Activated CD4-positive, alpha-beta memory T cell treated with anti-CD3 and anti-CD28 coated beads for 36 hours (primary cell): ENCODE measurements around the gene RNF175. TPM values are rescaled to one million over a fixed set of nuclear protein-coding genes. Genes with fewer than 3 reads are reported as not detected.

Experiments
- CTCF ChIA-PET: fragments of 350-600 bp; sonication (Branson Sonifier 250); formaldehyde crosslinking; loops from one replicate; lab custom pipeline; 2021; ENCODE audit warnings: antibody characterized with exemption, inconsistent platforms; lab: Charles Lee
- POLR2A ChIA-PET: fragments of 350-600 bp; sonication (Branson Sonifier 250); formaldehyde crosslinking; loops from one replicate; lab custom pipeline; 2021; ENCODE audit warnings: antibody characterized with exemption; lab: Charles Lee
- DNase-seq: peaks from one replicate; pipeline ENCODE4 v3.0.0-alpha.2; 2020
- H3K27ac Mint-ChIP-seq: one replicate; pipeline ENCODE4 v1.8.0; 2021; ENCODE audit warnings: mixed read lengths
- H3K27me3 Mint-ChIP-seq: one replicate; pipeline ENCODE4 v1.8.0; 2021; ENCODE audit warnings: mixed read lengths
- H3K36me3 Mint-ChIP-seq: one replicate; pipeline ENCODE4 v1.8.0; 2021; ENCODE audit warnings: mixed read lengths
- H3K4me1 Mint-ChIP-seq: one replicate; pipeline ENCODE4 v1.8.0; 2021; ENCODE audit warnings: low read depth, mixed read lengths
- H3K4me3 Mint-ChIP-seq: one replicate; pipeline ENCODE4 v1.8.0; 2021; ENCODE audit warnings: mild to moderate bottlenecking, mixed read lengths
- H3K9me3 Mint-ChIP-seq: one replicate; pipeline ENCODE4 v1.8.0; 2021; ENCODE audit warnings: mixed read lengths
- intact Hi-C: fragments of 100-400 bp; cut with micrococcal nuclease; formaldehyde crosslinking; loops from one replicate; pipeline ENCODE4 v1.15.1; 2023
- total RNA-seq, 2 experiments: library from RNA; stranded (reverse); gene quantifications; one replicate each; pipeline ENCODE4 v1.2.3, GENCODE V29; 2021

The RNF175 gene
- total RNA-seq, 2 experiments from 2014 or later = not detected

DNA sequence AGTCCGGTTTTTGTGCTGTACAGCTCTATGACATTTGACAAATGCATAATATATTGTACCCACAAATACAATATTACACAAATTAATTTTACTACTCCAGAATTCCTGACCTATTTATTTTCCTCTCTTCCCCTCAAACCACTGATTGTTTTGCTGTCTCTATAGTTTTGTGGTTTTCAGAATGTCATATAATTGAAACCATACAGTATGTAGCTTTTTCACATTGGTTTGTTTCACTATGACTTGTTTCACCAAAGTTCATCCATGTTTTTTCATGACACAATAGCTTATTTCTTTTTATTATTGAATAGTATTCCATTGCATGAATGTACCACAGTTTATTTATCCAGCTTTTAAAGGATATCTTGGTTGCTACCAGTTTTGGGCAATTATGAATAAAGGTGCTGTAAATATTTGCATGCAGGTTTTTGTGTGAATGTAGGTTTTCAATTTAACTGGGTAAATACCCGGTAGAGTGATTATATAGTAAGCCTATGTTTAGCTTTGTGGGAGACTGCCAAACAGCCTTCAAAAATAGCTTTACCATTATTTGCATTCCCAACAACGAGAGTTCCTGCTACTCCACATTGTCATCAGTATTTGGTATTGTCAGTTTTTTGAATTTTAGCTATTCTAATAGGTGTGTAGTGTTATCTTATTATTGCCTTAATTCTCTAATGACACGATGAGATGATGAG, 25.9 kb downstream of the RNF175 start:
- ChIA-PET POLR2A (no interaction called here), CTCF (interaction anchor here (1.0 to 1.1 kb wide), 2 partner anchors 16 to 99 kb away, joined by 4 read pairs; no protein-coding TSS in a partner anchor)
- intact Hi-C loops = no loop called here
- no peak overlapping the region for H3K4me3 Mint-ChIP-seq
- H3K9me3 Mint-ChIP-seq = no peaks in the 10 kb centered on the region
- no peaks in the 10 kb centered on the region for H3K36me3 Mint-ChIP-seq
- no peaks in the 10 kb centered on the region for H3K27me3 Mint-ChIP-seq
- H3K4me1 Mint-ChIP-seq = peaks cover 4% of the 10 kb centered on the region
- no peak overlapping the region for H3K27ac Mint-ChIP-seq
- no peak for DNase-seq

DNA sequence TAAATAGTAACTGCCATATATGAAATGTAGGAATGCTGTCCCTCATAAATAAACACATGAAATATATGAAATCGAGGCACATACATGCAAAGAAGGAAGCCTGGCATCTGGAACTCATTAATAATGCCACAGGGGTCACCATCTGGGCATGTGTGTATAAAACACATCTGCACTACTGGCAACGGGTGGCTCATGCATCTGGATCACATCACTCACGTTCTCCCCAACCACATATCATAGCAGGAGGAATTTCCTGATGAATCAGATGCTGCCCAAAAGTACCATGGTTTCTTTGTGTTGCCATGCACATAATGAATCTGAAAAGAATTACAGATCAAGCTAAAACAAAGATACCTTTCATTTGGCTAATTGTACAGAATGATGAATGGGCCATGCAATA, 28.6 kb downstream of the RNF175 start:
- DNase-seq = no peak
- CTCF ChIA-PET = no interaction called here
- Mint-ChIP-seq H3K4me1 (peaks cover 4% of the 10 kb centered on the region), H3K4me3 (no peak overlapping the region), H3K36me3 (no peaks in the 10 kb centered on the region), H3K27me3 (no peaks in the 10 kb centered on the region), H3K9me3 (no peaks in the 10 kb centered on the region), H3K27ac (no peak overlapping the region)
- POLR2A ChIA-PET = no interaction called here
- intact Hi-C loops = no loop called here

DNA sequence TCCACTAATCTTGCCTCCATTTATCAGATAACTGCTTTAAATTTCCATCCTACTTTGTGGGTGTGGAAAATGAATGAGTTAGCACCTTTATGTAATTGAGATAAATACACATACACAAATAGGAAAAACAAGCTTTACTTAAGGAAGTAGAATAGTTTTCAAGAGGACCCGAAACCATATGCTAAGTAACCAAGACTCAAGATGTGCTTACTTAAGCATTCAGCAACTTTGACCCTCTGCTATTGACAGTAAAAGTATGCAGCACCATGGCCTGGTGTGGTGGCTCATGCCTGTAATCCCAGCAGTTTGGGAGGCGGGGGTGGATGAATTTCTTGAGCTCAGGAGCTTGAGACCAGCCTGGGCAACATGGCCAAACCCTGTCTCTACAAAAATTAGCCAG, 29.9 kb downstream of the RNF175 start:
- ChIA-PET CTCF (interaction anchor here (1.5 kb wide), 1 partner anchor 20 kb away, joined by 4 read pairs; no protein-coding TSS in a partner anchor), POLR2A (no interaction called here)

DNA sequence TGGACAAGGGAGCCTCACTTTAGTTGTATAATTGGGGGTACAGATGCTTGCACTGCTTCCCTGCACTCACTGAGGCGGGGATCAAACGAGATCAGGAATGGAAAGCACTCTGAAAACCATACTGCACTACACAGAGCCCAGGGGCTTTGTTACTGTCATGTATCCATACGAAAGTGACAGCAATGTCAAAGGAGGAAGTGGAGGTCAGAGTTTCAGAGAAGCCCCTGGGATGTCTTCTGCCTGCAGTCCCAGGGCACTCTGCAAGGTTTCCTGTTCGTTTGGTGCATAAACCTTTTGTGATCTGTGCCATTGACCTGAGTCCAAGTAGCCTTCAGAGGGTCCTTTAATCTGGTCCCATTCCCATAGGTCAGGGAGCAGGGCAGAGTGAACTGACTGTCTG, 31.2 kb downstream of the RNF175 start:
- Mint-ChIP-seq H3K36me3 (no peaks in the 10 kb centered on the region), H3K27me3 (no peaks in the 10 kb centered on the region), H3K27ac (no peak overlapping the region), H3K4me1 (peaks cover 3% of the 10 kb centered on the region), H3K9me3 (no peaks in the 10 kb centered on the region), H3K4me3 (no peak overlapping the region)
- intact Hi-C loops = no loop called here
- ChIA-PET CTCF (no interaction called here), POLR2A (no interaction called here)
- no peak for DNase-seq

More for the DNA sequence above, 29.9 kb downstream of the RNF175 start:
- Mint-ChIP-seq H3K27me3 (no peaks in the 10 kb centered on the region), H3K36me3 (no peaks in the 10 kb centered on the region), H3K4me1 (peaks cover 4% of the 10 kb centered on the region), H3K4me3 (no peak overlapping the region), H3K9me3 (no peaks in the 10 kb centered on the region), H3K27ac (no peak overlapping the region)
- intact Hi-C loops = no loop called here
- no peak for DNase-seq

DNA sequence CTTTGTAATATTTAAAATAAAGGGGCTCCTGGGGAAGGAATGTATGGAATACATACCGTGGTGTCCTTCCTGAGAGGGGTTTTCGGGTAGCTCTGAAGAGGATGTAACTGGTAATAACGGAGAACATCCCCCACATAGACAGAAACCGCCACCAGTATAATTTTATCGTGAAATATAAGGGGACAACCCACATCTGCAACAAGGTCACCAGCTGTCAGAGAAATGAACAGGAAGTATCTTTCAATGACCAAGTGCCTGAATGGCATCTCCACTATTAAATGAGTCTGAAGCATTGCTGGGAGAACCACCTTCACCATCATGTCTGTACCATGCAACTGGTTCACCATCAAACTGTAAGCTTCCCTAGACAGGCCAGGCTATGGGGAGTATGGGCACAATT, 31.7 kb downstream of the RNF175 start:
- no peaks in the 10 kb centered on the region for H3K9me3 Mint-ChIP-seq
- ChIA-PET POLR2A (no interaction called here), CTCF (no interaction called here)
- H3K4me1 Mint-ChIP-seq = no peaks in the 10 kb centered on the region
- H3K27ac Mint-ChIP-seq = no peak overlapping the region
- no peaks in the 10 kb centered on the region for H3K27me3 Mint-ChIP-seq
- no peak for DNase-seq
- no peak overlapping the region for H3K4me3 Mint-ChIP-seq
- H3K36me3 Mint-ChIP-seq = no peaks in the 10 kb centered on the region
- intact Hi-C loops = no loop called here

DNA sequence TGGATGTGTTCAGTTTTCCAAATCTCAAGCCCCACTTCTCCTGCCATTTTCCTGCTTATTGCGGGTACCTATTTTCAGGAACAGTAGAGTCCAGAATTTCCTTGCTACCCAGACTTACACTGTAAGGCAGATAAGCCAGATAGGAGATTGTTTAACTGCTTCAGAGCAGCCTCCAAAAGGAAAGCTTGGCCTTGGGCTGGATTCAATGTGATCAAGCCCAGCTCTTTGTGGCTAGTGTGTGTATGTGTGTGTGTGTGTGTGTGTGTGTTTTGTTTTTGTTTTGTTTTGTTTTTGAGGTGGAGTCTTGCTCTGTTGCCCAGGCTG, 34.0 kb downstream of the RNF175 start:
- intact Hi-C loops = no loop called here
- POLR2A ChIA-PET = no interaction called here
- H3K4me3 Mint-ChIP-seq = no peak overlapping the region
- H3K9me3 Mint-ChIP-seq = no peaks in the 10 kb centered on the region
- no peaks in the 10 kb centered on the region for H3K4me1 Mint-ChIP-seq
- CTCF ChIA-PET = interaction anchor here (0.7 kb wide), 1 partner anchor 24 kb away, joined by 3 read pairs; no protein-coding TSS in a partner anchor
- no peak for DNase-seq
- H3K36me3 Mint-ChIP-seq = no peaks in the 10 kb centered on the region
- H3K27ac Mint-ChIP-seq = no peak overlapping the region
- no peaks in the 10 kb centered on the region for H3K27me3 Mint-ChIP-seq

DNA sequence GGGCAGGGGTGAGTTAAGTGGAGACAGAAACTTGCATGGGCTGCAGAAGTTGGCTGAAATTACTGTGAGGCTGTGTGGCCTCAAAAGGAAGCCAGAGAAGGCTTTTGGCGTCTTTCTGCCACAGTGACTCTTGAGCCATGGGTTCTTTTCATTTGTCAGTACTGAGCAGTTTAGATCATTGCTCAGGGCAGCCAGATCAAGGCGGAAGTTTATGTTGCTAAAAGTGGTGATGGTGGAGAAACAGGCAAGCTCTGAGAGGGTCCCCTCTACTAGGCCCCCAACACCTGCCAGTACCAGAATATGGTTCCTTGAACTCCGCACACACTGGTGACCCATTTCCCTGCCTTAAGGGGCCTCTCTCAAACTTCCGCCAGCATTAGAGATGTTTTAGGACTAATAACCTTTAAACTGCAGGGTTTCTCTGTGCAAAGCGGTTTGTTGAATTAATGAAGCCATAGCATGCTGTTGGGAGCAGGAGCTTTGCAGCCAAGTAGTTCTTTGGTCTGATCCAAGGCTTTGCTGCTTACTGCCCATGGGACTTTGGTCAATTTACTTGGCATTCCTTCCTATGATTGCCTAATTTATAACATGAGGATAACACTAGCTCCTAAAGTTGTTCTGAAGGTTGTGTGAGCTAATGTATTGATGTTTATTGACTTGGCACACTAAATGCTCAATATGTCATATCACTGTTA, 34.5 kb downstream of the RNF175 start:
- no peaks in the 10 kb centered on the region for H3K36me3 Mint-ChIP-seq
- no peak overlapping the region for H3K27ac Mint-ChIP-seq
- H3K9me3 Mint-ChIP-seq = no peaks in the 10 kb centered on the region
- H3K27me3 Mint-ChIP-seq = no peaks in the 10 kb centered on the region
- intact Hi-C loops = no loop called here
- no peak for DNase-seq
- POLR2A ChIA-PET = no interaction called here
- CTCF ChIA-PET = interaction anchor here (0.7 kb wide), 1 partner anchor 25 kb away, joined by 3 read pairs; no protein-coding TSS in a partner anchor
- no peak overlapping the region for H3K4me3 Mint-ChIP-seq
- no peaks in the 10 kb centered on the region for H3K4me1 Mint-ChIP-seq

DNA sequence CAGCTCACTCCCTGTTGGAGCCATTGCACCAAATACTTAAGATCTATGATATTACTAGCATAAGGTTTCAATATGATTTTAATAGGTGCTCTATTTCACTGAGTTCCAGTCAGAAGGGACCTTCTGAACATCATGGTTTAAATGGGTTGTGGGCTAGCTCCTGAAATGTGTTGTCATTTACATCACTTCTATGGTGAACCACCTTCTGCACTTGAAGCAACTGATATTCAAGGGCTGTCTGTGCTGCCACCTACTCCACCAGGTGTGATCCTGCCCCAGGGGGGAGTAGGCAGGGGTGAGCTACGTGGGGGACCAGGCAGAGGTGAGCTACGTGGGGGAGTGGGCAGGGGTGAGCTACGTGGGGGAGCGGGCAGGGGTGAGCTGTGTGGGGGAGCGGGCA, 35.2 kb downstream of the RNF175 start:
- Mint-ChIP-seq H3K27me3 (no peaks in the 10 kb centered on the region), H3K4me1 (no peaks in the 10 kb centered on the region), H3K9me3 (no peaks in the 10 kb centered on the region), H3K4me3 (no peak overlapping the region), H3K36me3 (no peaks in the 10 kb centered on the region), H3K27ac (no peak overlapping the region)
- intact Hi-C loops = no loop called here
- POLR2A ChIA-PET = no interaction called here
- DNase-seq = no peak
- CTCF ChIA-PET = no interaction called here

DNA sequence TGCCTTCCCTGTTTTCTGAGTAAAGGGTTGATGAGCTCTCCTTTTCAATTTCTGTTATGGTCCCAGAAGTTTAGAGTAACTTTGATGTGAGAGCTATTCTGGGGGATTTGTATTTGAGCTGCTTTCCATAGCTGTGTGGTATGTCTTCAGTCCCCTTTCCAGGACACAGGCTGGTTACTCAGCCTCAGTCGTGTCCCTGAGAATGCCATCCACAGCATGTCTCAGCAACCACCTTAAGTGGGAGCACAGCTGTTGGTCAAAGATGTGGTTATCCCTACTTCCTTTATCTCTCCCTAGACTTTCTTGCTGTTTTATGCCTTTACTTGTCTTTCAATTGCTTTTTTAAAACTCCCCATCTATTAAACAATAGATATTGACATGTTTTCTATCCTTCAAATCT, 37.8 kb downstream of the RNF175 start:
- H3K27ac Mint-ChIP-seq = no peak overlapping the region
- H3K27me3 Mint-ChIP-seq = peaks cover 1% of the 10 kb centered on the region
- CTCF ChIA-PET = interaction anchor here (0.6 to 1.2 kb wide), 2 partner anchors 40 to 875 kb away, joined by 3 read pairs; no protein-coding TSS in a partner anchor
- POLR2A ChIA-PET = no interaction called here
- no peaks in the 10 kb centered on the region for H3K4me1 Mint-ChIP-seq
- H3K4me3 Mint-ChIP-seq = no peak overlapping the region
- no peak for DNase-seq
- H3K36me3 Mint-ChIP-seq = no peaks in the 10 kb centered on the region
- intact Hi-C loops = no loop called here
- H3K9me3 Mint-ChIP-seq = peaks cover 4% of the 10 kb centered on the region

DNA sequence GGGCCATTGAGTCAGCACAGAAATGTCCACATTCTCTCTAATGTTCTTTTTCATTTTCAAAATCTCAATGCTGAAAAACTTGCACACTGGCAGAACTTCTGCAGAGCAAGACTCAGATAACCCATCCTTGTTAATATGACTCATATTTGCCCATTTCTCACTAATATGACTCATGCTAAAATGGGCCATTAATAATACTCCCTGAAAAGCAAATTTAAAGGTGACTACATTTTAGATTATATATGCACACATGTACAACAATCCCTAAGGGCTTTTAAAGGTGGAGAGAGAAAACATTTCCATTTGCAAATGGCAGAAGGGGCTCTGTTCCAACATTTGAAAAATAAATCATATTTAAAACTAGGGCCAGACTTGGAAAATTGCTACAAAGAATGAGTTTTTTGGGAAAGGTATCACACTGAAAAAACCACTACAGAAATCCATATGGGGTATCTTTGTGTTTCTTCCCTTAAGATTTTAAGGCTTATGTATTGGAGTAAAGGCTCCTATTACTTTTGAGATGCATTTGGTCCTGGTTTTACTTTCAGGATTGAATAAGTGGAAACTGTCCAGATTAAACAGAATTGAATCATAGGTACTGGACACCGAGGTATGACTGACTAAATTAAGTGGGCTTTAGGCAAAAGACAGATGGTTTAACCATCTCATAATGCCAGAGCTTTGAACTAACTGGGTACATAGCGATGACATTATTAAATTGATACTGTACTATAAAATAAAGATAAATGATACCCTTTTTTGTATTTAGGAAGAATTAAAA, 45.8 kb downstream of the RNF175 start:
- no peak for DNase-seq
- H3K27me3 Mint-ChIP-seq = peaks cover 9% of the 10 kb centered on the region
- H3K9me3 Mint-ChIP-seq = peaks cover 4% of the 10 kb centered on the region
- no peaks in the 10 kb centered on the region for H3K36me3 Mint-ChIP-seq
- intact Hi-C loops = no loop called here
- H3K27ac Mint-ChIP-seq = no peak overlapping the region
- H3K4me1 Mint-ChIP-seq = no peaks in the 10 kb centered on the region
- H3K4me3 Mint-ChIP-seq = no peak overlapping the region
- ChIA-PET POLR2A (no interaction called here), CTCF (no interaction called here)

DNA sequence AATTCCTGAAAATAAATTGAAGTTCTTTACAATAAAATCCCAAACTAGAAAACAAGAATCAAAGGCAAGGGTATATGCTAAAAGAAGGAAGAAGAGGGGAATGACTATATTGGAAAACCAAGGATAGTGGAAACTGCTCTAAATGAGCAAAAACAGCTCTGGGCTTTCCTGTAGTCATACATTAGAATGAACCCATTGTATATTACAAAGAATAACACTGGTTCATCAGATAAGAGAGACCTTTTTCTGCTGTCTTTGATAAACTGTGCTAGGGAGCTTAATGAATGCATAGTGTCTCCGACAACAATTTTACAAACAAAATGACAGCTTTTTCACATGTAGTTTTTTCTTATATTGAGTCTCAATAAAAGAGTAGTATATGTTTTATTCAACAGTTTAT, 49.1 kb downstream of the RNF175 start:
- CTCF ChIA-PET = no interaction called here

DNA sequence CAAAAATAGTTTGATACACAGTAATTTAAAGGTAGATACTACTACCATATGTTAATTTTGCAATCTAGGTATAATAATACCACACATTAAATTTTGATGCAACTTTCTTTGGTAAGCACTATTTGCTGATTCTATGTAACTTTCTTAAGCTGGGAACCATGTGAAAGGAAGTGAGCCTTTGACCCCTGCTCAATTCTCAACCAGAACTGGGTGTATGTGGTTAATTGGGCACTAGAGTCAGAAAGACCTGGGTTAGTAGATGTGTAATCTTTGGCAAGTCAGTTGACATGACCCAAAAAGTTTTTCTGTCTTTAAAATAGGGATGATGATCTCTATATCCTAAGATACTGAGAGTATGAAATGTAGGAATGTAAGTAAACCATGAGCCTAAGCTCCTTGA, 53.3 kb downstream of the RNF175 start:
- DNase-seq = no peak
- ChIA-PET CTCF (interaction anchor here (0.6 to 2.7 kb wide), 3 partner anchors 22 to 604 kb away, joined by 3 to 13 read pairs (median 4); partner anchors contain the start of gene TLR2), POLR2A (no interaction called here)
- Mint-ChIP-seq H3K4me1 (peaks cover 8% of the 10 kb centered on the region), H3K4me3 (no peak overlapping the region), H3K27ac (no peak overlapping the region), H3K9me3 (no peaks in the 10 kb centered on the region), H3K27me3 (peaks cover 4% of the 10 kb centered on the region), H3K36me3 (no peaks in the 10 kb centered on the region)
- intact Hi-C loops = no loop called here

More for the DNA sequence above, 49.1 kb downstream of the RNF175 start:
- no peak for DNase-seq
- Mint-ChIP-seq H3K36me3 (no peaks in the 10 kb centered on the region), H3K27me3 (peaks cover 9% of the 10 kb centered on the region), H3K4me3 (no peak overlapping the region), H3K4me1 (peaks cover 8% of the 10 kb centered on the region), H3K27ac (no peak overlapping the region), H3K9me3 (no peaks in the 10 kb centered on the region)
- POLR2A ChIA-PET = no interaction called here
- intact Hi-C loops = no loop called here
